ENCODE results near the gene SEC31B. TPM values are rescaled to one million over a fixed set of nuclear protein-coding genes. Genes with fewer than 3 reads are reported as not detected.

SEC31B gene
- total RNA-seq: 1.5 and 1.7 TPM in 2 replicates

DNA sequence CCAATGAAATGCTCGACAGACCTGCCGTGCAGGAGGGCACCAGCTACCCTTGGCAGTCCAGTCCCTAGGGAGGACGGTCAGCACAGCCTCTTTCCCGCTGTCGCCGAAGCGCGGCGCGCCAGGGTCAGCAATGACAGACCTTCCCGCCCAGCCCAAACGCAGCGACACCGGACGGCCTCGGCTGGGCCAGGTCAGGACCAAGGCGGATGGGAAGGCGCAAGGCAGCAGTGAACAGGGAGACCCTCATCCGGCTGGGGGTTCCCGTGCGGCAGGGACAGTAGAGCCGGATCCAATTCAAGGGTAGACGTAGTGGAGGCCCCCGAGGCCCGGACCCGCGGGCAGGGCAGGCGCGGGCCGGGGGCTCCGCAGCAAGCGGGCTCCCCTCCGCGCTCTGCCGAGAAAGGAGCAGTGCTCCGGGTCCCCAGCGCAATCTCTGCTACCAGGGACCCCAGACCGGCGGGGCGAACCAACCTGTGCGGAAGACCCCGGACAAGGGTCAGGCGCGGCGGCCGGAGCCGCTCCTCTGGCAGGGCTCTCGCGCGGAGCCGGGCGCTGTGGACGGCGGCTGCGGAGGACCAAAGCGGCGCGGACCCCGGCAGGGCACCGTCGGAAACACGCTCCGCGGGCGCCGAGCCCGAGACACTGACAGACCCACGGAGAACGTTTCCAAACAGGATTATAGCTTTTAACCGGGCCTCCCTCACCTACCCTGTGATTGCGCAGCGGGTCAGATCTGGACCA is at the start of gene SEC31B:
Gene SEC31B, minus strand, starts transcription at position 551 of the 741 bp plus-strand sequence. CDS start 2,909 bp downstream, outside the sequence.

DNA sequence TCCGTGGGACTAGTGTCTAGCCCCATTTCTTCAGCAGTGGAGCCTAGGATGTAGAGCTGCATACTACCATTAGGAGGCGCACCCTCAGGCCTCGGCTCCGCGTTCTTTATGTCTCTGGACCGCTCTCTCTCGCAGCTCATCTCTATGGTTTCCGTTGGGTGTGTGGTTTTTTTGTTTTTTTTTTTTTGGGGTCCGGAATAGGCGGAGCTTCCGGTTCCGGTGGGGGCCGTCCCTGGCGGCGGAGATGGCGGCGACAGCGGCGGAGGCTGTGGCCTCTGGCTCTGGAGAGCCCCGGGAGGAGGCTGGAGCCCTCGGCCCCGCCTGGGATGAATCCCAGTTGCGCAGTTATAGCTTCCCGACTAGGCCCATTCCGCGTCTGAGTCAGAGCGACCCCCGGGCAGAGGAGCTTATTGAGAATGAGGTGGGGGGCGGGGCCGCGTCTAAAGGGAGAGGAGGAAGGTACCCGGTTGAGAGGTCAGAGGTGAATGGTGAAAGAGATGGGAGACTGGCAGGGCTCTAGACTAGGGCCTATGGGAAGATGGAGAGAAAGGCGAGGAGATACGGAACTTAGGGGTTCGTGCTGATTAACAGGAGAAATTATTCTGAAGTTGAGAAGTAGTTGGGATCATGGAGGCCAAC is 16.2 kb upstream of the SEC31B start, which contains the start of gene HIF1AN:
Gene HIF1AN, plus strand, starts transcription at position 229 of the 639 bp plus-strand sequence. Its CDS starts 16 bp downstream, at position 245.

DNA sequence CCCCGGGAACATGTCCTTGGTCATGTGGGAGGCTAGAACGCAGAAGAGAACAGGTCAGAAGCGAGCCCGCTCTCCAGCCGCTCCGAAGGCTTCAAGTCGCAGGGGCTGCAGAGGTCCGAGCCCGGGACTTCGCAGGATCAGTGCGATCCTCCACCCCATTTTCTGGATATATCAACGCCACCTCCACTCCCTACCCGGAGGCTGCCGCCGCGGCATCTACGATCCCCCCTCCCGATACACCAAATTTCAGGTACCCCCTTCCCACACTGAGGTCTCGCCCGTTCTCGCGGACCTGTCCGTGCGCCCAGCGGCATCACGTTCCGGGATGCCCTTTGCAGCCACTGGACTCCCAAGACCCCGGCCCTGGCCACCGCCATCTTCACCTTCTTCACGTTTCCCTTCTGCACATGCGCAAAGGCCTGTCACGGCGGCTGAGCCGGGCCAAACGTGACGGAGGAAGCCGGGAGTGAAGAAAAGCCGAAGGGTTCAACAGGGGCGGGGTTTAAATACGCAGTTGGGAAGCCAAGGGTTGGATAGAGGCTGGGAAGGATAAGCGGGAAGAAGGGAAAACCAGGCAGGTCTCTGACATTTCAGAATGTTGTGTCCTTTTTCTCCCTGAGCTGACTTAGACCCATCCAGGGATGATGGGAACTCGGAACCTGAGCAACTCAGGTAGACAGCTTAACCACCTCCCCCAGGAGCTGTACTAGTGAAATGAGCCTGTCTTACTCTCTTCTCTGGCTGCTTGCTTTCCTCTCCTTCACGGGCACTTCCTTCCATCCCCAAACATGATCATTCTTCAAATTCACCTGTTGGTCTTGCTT is 10.0 kb upstream of the SEC31B start, which contains the start of gene NDUFB8:
Gene NDUFB8, minus strand, starts transcription at position 397 of the 824 bp plus-strand sequence. Its CDS starts 20 bp downstream, at position 377.

GRCh38 chr10:100462709-100463108 is 57.0 kb downstream of the SEC31B start, which contains the start of gene WNT8B:
Gene WNT8B (plus strand): TSS chr10:100463009. CDS start chr10:100463169, 160 bp downstream.

Other genes with a start within 250 kb of the SEC31B start
- 16.5 and 24.0 TPM in 2 replicates for gene BLOC1S2, start 233.2 kb downstream of the SEC31B start, total RNA-seq
- gene PKD2L1, start 189.6 kb downstream of the SEC31B start, total RNA-seq: not detected in 2 replicates
- gene SCD, start 172.6 kb downstream of the SEC31B start, total RNA-seq: 820 and 879 TPM in 2 replicates
- gene WNT8B, start 56.9 kb downstream of the SEC31B start, total RNA-seq: not detected in 2 replicates
- 263 and 269 TPM in 2 replicates for gene NDUFB8, start 10.0 kb upstream of the SEC31B start, total RNA-seq
- 6.7 and 6.9 TPM in 2 replicates for gene HIF1AN, start 16.1 kb upstream of the SEC31B start, total RNA-seq
- gene PAX2, start 225.7 kb upstream of the SEC31B start, total RNA-seq: not detected in 2 replicates